Loucy (cell line): ENCODE measurements around the gene STPG2.

Source experiments
- CTCF ChIP-seq: fragments of 200-600 bp; sonication (generic); conservative IDR thresholded peaks from 2 replicates; pipeline ENCODE4 v1.5.1; 2014; ENCODE audit warnings: mild to moderate bottlenecking, antibody characterized with exemption, low read length
- EZH2phosphoT487 ChIP-seq: fragments of 200-600 bp; IDR thresholded peaks from 2 replicates; pipeline ENCODE4 v1.6.1; 2018; ENCODE audit warnings: antibody characterized with exemption, mild to moderate bottlenecking, moderate library complexity, borderline replicate concordance

- TF ChIP-seq CTCF: no peak
- no peak for TF ChIP-seq EZH2phosphoT487
These were observed 373.1 kb downstream of the STPG2 start for GRCh38 chr4:97770222-97770621.
